SJCRH30 (cell line): ENCODE results near the gene ZPBP2. TPM values are rescaled to one million over a fixed set of nuclear protein-coding genes. Genes with fewer than 3 reads are reported as not detected.
"Not testable (repeated sequence)": the region's sequence is repeated elsewhere in the genome, so short reads cannot be mapped to it uniquely, and the experiment has no call there.

Source experiments
- DNase-seq, 2 experiments: peaks; one replicate each; pipeline ENCODE4 v3.0.0-alpha.2; 2015 to 2020
- H3K27ac ChIP-seq: fragments of 250-450 bp; sonication (Bioruptor Pico); 2 replicates; pipeline ENCODE4 v1.5.1; 2020; ENCODE audit warnings: mild to moderate bottlenecking, moderate library complexity
- H3K27me3 ChIP-seq: fragments of 250-450 bp; sonication (Bioruptor Pico); 2 replicates; pipeline ENCODE4 v1.5.1; 2020; ENCODE audit warnings: mild to moderate bottlenecking, moderate library complexity
- H3K36me3 ChIP-seq: fragments of 250-450 bp; sonication (Bioruptor Pico); 2 replicates; pipeline ENCODE4 v1.5.1; 2020; ENCODE audit warnings: mild to moderate bottlenecking, moderate library complexity
- H3K4me1 ChIP-seq: fragments of 250-450 bp; sonication (Bioruptor Pico); 2 replicates; pipeline ENCODE4 v1.5.1; 2020; ENCODE audit warnings: mild to moderate bottlenecking, moderate library complexity
- H3K4me3 ChIP-seq: fragments of 250-450 bp; sonication (Bioruptor Pico); 2 replicates; pipeline ENCODE4 v1.5.1; 2020; ENCODE audit warnings: mild to moderate bottlenecking, moderate library complexity
- H3K9me3 ChIP-seq: fragments of 250-450 bp; sonication (Bioruptor Pico); replicated peaks from 2 replicates; pipeline ENCODE4 v1.5.1; 2020; ENCODE audit warnings: mild to moderate bottlenecking, moderate library complexity
- total RNA-seq: library from RNA; depleted of rRNA; stranded (reverse); fragments of >200 nt; shearing (Covaris generic); gene quantifications from 2 replicates; pipeline ENCODE4 v1.2.3, GENCODE V29; 2014

Gene ZPBP2
- total RNA-seq, 1 experiment from 2014 or later, result not detected

DNA sequence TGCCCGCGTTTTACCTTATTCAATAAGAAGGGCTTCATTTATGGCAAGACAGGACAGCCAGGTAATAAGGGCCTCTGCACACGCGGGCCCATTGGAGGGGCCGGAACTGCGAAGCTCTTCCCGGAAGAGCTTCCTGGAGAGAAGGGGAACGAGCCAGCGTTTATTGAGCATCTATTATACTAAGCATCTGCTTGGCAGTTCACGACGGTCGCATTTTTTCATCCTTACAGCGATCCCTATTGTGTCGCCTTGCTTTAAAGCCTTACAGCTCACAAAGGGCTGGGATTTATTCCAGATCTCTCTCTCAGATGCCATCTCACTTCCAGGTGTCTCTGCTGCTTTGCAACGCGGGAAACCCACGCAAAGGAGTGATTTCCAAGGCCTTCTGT, 546 bp downstream of the ZPBP2 start:
- DNase-seq, result no peak
- Histone ChIP-seq H3K9me3 (no peaks in the 10 kb centered on the region), H3K27me3 (no peaks in the 10 kb centered on the region), H3K27ac (no peak overlapping the region), H3K4me3 (no peak overlapping the region), H3K36me3 (no peaks in the 10 kb centered on the region), H3K4me1 (no peaks in the 10 kb centered on the region)

DNA sequence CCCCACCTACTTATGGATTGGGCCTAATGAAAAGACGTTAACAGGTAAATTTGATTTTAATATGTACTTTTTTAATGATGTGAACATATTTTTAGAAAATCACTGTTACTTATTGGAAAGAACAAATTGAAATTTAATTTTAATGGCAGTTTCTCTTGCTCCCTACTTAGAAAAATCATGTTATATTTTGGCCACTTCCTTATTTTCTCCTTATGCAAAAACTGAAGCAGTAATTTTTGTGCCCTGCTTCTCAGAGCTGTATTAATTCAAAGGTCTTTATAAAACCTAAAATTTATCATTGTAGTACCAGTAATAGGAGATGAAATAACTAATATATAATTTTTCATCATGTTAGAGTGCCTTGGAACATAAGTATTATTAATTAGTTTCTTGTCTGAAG, 2.8 kb downstream of the ZPBP2 start:
- Histone ChIP-seq H3K27me3 (no peaks in the 10 kb centered on the region), H3K4me3 (no peak overlapping the region)

DNA sequence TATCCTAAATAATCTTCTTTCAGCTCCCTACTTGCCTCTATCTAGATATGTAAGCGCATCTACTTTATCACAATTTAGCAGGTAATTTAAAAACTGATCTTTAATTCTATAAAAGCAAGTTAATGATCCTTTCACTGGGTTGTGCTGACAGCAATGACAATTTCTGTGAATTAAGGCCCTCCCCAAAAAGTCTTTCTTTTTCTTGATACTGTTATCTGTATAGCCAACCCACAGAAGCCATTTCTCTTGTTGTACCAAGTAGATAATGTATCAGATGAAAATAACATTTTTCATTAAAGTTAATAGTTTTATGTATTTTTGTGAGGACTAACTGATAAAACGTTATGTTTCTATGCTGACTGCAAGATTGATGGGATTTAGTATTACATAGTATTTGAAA, 3.8 kb downstream of the ZPBP2 start:
- H3K27me3 ChIP-seq, result peaks cover 4% of the 10 kb centered on the region; the same call in 1 of the 2 replicates
- H3K27ac ChIP-seq, result no peak overlapping the region
- H3K4me3 ChIP-seq, result no peak overlapping the region
- no peaks in the 10 kb centered on the region for H3K9me3 ChIP-seq
- H3K36me3 ChIP-seq, result no peaks in the 10 kb centered on the region
- no peaks in the 10 kb centered on the region for H3K4me1 ChIP-seq
- DNase-seq, result no peak

More for the DNA sequence above, 2.8 kb downstream of the ZPBP2 start:
- no peaks in the 10 kb centered on the region for H3K4me1 ChIP-seq
- no peak for DNase-seq
- no peaks in the 10 kb centered on the region for H3K9me3 ChIP-seq
- no peak overlapping the region for H3K27ac ChIP-seq
- H3K36me3 ChIP-seq, result no peaks in the 10 kb centered on the region

DNA sequence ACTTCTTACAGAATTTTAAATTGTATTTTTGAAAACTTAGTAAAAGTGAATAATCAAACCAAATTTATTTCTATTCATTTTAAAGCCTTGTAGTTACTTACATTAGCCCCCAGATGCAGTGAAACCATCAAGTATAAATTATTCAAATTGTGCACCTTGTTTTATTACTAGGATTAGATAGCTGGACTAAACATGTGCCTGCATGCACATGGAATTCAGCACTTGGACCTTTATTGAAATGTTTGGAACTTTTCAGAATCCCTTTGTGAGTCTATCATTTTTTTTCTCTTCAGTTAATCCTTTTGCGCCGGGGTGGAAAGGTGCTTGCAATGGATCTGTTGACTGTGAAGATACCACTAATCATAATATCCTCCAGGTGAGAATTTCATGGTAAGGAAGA, 4.7 kb downstream of the ZPBP2 start:
- Histone ChIP-seq H3K36me3 (no peaks in the 10 kb centered on the region), H3K27me3 (peaks cover 4% of the 10 kb centered on the region; the same call in 1 of the 2 replicates), H3K9me3 (no peaks in the 10 kb centered on the region), H3K4me3 (no peak overlapping the region), H3K4me1 (no peaks in the 10 kb centered on the region), H3K27ac (no peak overlapping the region)
- no peak for DNase-seq

DNA sequence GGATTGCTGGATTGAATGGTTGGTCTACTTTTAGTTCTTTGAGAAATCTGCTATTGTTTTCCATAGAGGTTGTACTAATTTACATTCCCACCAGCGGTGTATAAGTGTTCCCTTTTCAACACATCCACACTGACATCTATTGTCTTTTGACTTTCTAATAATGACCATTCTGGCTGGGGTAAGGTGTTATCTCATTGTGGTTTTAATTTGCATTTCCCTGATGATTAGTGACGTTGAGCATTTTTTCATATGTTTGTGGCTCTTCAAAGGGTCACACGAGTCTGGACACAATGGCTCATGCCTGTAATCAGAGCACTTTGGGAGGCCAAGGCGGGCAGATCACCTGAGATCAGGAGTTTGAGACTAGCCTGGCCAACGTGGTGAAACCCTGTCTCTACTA, 18.1 kb downstream of the ZPBP2 start:
- not testable (repeated sequence) for H3K27me3 ChIP-seq, H3K36me3 ChIP-seq, DNase-seq, H3K9me3 ChIP-seq, H3K4me3 ChIP-seq, H3K4me1 ChIP-seq, H3K27ac ChIP-seq

DNA sequence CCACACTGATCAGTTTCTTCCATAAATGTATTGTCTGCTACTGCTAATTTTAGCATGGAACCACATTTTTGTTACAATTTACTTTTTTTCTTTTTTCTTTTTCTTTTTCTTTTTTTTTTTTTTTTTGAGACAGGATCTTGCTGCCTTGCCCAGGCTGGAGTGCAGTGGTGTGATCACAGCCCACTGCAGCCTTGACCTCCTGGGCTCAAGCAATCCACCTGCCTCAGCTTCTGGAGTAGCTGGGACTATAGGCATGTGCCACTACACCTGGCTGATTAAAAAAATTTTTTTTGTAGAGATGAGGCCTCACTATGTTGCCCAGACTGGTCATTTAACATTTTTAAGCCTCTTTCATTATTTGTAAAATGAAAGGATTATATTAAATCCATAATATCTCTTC, 19.1 kb downstream of the ZPBP2 start:
- peaks cover 7% of the 10 kb centered on the region; the same call in 1 of the 2 replicates for H3K27me3 ChIP-seq
- H3K36me3 ChIP-seq, result no peaks in the 10 kb centered on the region
- no peak overlapping the region for H3K27ac ChIP-seq
- H3K4me3 ChIP-seq, result no peak overlapping the region
- no peaks in the 10 kb centered on the region for H3K4me1 ChIP-seq
- H3K9me3 ChIP-seq, result no peaks in the 10 kb centered on the region
- no peak for DNase-seq

DNA sequence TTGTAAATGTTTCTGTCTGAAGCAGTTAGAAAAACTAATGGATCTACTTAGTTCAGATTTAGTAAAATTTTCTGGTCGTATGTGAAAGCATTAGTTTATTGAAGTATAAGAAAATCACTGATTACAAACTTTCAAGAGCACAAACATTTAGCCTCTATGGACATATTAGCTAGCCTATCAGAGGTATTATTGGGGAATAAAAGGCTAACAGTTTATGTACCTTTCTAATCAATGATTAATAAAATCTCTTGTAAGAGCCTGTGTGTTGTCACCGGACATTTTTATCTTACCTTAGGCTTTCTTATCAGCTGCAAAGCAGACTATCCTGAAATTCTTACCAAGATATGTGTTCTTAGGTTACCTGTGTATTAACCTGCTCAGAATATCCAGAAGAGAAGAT, 21.2 kb downstream of the ZPBP2 start:
- Histone ChIP-seq H3K27me3 (peaks cover 4% of the 10 kb centered on the region; the same call in 1 of the 2 replicates), H3K9me3 (no peaks in the 10 kb centered on the region), H3K4me1 (no peaks in the 10 kb centered on the region), H3K27ac (no peak overlapping the region), H3K36me3 (no peaks in the 10 kb centered on the region), H3K4me3 (no peak overlapping the region)
- DNase-seq, result no peak

DNA sequence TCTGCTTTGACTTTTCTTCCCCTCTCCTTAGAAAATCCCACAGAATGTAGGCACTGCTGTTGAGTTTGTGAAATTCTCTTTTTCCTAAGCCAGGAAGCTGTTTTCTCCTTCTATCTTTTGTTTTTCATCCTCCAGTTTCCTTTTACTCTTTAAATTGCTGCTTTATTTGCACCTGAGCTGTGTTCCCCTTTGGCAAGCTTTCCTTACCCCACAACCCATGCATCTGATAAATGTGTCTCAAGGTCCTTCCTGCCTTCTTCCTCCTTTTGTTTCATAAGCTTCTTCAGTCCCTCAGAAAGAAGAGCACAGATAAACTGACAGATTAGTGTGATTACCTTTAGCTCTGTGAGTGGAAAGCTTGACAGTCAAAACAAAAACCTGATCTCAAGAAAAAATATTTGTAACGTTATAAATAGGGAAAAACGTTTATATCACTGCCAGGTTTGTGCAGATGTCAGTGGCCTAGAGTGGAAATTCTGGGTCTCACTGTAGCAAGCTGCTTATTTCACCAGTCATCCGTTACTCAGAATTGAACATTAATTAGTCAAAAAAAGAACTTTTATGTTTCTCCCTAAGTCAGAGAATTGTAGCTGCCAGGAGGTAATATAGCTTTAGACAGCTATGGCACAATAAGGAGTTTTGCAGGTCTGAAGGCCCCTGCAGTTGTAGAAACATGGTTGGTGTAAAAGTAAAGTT, 26.8 kb downstream of the ZPBP2 start:
- Histone ChIP-seq H3K27ac (no peak overlapping the region), H3K36me3 (no peaks in the 10 kb centered on the region), H3K9me3 (no peaks in the 10 kb centered on the region), H3K27me3 (peaks cover 4% of the 10 kb centered on the region; the same call in 1 of the 2 replicates), H3K4me1 (no peaks in the 10 kb centered on the region), H3K4me3 (no peak overlapping the region)
- no peak for DNase-seq

DNA sequence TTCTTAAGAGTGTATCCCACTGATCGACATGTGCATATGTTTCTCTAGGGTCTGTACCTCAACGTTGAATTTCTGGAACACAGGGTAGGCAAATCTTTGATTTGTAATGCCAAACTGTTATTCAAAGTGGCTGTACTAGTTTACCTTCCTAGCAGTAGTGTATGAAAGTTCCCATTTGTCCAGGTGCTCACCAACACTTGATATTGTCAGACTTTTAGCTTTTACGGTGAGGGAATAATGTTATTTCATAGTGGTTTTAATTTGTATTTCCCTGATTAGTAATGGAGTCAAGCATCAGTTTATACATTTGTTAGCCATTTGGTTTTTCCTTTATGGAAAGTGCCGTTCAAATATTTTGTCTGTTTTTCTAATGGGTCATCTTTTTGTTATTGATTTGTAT, 30.1 kb downstream of the ZPBP2 start:
- Histone ChIP-seq H3K27ac (no peak overlapping the region), H3K4me3 (no peak overlapping the region), H3K36me3 (no peaks in the 10 kb centered on the region), H3K9me3 (no peaks in the 10 kb centered on the region), H3K27me3 (no peaks in the 10 kb centered on the region), H3K4me1 (no peaks in the 10 kb centered on the region)
- no peak for DNase-seq

DNA sequence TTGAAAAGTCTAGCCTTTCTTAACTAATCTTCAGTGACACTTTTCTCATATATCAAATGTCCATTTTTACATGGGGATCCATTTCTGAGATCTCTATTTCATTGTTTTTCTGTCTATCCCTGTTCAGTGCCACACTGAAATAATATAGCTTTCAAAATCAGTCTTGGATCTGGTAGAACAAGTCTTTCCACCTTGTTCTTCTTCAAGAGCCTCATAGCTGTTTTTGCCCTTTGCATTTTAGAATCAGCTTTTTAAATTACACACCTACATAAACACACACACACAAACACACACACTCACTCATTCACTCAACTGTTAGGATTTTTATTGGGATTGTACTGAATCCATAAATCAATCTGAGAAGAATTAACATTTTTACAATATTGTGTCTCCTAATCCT, 31.2 kb downstream of the ZPBP2 start:
- no peak for DNase-seq
- Histone ChIP-seq H3K36me3 (no peaks in the 10 kb centered on the region), H3K9me3 (no peaks in the 10 kb centered on the region), H3K4me3 (no peak overlapping the region), H3K27ac (no peak overlapping the region), H3K27me3 (no peaks in the 10 kb centered on the region), H3K4me1 (no peaks in the 10 kb centered on the region)

DNA sequence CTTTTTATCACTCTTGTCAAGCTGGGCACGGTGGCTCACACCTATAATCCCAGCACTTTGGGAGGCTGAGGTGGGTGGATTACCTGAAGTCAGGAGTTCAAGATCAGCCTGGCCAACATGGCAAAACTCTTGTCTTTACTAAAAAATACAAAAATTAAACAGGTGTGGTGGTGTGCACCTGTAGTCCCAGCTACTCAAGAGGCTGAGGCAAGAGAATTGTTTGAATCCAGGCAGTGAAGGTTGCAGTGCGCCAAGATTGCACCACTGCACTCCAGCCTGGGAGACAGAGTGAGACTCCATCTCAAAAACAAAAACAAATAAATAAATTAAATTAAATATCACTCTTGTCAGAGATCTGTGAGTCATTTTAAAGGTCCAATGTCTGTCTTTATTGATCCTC, 34.0 kb downstream of the ZPBP2 start:
- not testable (repeated sequence) for H3K27ac ChIP-seq, H3K4me3 ChIP-seq, H3K9me3 ChIP-seq, DNase-seq, H3K36me3 ChIP-seq, H3K27me3 ChIP-seq, H3K4me1 ChIP-seq

DNA sequence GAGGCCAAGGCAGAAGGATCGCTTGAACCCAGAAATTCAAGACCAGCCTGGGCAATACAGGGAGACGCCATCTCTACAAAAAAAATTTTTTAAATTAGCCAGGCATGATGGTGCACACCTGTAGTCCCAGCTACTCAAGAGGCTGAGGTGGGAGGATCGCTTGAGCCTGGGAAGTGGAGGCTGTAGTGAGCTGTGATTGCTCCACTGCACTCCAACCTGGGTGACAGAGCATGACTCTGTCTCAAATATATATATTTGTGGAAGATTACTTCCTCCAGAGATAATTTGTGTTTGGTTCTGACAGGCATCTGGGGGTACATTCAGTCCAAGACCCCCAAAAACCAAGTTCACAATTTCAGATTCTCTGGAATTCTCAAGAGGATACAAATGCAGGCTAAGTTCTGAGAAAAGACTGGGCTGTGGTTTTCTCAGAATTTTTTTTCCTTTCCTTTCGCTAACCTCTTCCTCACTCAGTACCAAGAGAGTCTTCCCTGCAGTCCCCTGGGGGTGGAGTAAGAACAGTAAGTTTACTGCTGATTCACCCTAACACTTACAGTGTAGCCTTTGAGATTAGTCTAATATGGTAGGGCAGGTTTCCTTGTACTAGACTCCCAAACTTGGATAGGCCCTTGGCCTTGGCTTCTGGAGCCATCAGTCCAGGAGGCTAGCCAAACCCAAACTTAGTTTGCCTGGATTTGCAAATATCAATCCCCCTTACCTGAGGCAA, 35.3 kb downstream of the ZPBP2 start:
- H3K4me1 ChIP-seq, result no peaks in the 10 kb centered on the region
- no peak for DNase-seq

DNA sequence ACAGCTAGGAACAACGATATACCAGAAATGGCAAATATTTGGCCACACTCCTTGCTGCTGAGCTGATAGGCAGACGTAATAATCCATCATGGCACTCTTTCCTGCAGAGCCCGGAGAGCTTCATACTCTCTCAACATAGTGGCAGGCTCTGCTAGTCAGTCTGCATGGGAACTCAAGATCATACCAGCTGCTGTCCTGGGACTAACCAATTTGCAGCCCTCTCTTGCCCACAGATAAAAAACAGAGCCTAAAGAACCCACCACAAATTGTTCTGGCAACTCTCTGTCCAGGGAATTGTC, 36.9 kb downstream of the ZPBP2 start:
- Histone ChIP-seq H3K36me3 (no peaks in the 10 kb centered on the region), H3K27ac (no peak overlapping the region), H3K27me3 (no peaks in the 10 kb centered on the region), H3K9me3 (no peaks in the 10 kb centered on the region), H3K4me3 (no peak overlapping the region), H3K4me1 (no peaks in the 10 kb centered on the region)
- no peak for DNase-seq

More for the DNA sequence above, 35.3 kb downstream of the ZPBP2 start:
- Histone ChIP-seq H3K36me3 (no peaks in the 10 kb centered on the region), H3K27me3 (no peaks in the 10 kb centered on the region), H3K9me3 (no peaks in the 10 kb centered on the region), H3K27ac (no peak overlapping the region), H3K4me3 (no peak overlapping the region)

DNA sequence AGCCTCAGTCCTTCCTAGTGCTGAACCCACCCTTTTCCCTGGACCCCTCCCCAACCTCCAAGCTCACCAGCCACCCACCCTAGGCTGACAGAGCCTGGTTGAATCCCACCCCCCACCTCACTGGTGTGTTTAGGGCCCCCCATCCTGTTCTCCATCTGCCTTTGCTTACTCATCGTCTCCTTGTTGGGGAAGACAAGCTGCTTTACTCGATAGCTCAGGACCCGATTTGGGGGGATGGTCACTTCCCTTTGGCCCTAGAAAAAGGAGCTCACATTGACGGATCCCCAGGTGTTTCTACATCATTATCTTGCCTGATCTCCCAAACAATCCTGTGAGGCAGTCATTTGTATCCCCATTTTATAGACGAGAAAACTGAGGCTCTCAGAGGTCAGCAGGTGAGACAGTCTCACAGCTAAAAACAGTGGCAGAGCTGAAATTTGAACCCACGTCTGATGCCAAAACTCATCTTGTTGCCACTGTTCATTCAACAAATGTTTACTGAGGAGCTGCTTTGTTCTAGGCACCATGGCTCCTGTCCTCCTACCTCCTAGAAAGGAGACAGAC, 40.9 kb downstream of the ZPBP2 start:
- Histone ChIP-seq H3K36me3 (no peaks in the 10 kb centered on the region), H3K27ac (no peak overlapping the region), H3K4me1 (no peaks in the 10 kb centered on the region), H3K9me3 (no peaks in the 10 kb centered on the region), H3K27me3 (no peaks in the 10 kb centered on the region), H3K4me3 (no peak overlapping the region)
- DNase-seq, result no peak

DNA sequence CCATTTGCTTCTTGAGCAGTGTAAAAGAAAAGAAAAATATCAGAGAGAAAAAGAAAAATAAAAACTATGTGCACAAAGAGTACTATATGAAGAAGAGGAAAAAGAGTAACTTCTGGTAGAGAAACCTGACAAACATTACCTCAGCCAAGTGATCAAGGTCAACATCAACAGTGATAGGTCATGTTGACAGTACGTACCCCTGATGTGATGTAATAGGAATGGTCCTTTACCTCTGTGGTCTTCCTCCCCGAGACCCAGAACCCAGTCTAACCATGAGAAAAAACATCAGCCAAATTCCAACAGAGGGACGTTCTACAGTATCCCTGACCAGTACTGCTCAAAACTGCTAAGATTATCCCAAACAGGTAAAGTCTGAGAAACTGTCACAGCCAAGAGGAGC, 46.0 kb downstream of the ZPBP2 start:
- H3K27me3 ChIP-seq, result no peaks in the 10 kb centered on the region
- H3K36me3 ChIP-seq, result no peaks in the 10 kb centered on the region
- H3K27ac ChIP-seq, result no peak overlapping the region
- H3K4me3 ChIP-seq, result no peak overlapping the region
- DNase-seq, result no peak
- H3K4me1 ChIP-seq, result no peaks in the 10 kb centered on the region
- H3K9me3 ChIP-seq, result no peaks in the 10 kb centered on the region

DNA sequence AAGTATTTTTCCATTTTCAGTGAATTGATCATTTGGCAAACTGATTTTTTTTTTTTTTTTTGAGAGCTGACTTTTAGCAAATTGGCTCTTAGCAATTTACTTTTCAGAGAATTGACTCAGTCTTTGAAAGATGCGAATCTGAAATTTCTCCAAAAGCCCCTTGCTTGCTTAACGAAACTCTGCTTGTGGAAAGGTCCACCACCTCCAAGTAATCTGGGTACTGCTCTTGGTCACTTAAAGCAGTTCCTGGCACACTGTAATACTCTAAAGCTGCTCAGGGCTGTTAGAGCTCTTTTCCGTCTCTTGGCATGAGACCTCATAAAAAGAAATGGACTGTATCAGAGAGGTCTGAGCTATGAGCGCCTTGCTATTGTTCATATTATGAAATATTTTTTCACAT, 47.6 kb downstream of the ZPBP2 start:
- no peaks in the 10 kb centered on the region for H3K9me3 ChIP-seq
- no peak for DNase-seq
- H3K27ac ChIP-seq, result no peak overlapping the region
- H3K36me3 ChIP-seq, result no peaks in the 10 kb centered on the region; the same call in 1 of the 2 replicates
- H3K4me1 ChIP-seq, result no peaks in the 10 kb centered on the region
- H3K4me3 ChIP-seq, result no peak overlapping the region
- H3K27me3 ChIP-seq, result no peaks in the 10 kb centered on the region
